IMR-90 (cell line): ENCODE data around the gene CDC42BPA.

Experiments used
- BHLHE40 ChIP-seq: fragments of 150-350 bp; IDR thresholded peaks from 2 replicates; pipeline ENCODE4 v1.6.1; 2016; ENCODE audit warnings: mild to moderate bottlenecking, low read depth, low read length
- CEBPB ChIP-seq: IDR thresholded peaks from 2 replicates; pipeline ENCODE4 v1.6.1; 2012; ENCODE audit warnings: low read depth, low read length, improper control_type of control experiment
- FOS ChIP-seq: fragments of 150-350 bp; IDR thresholded peaks from 2 replicates; pipeline ENCODE4 v1.6.1; 2016; ENCODE audit warnings: low read depth, low read length
- MAFK ChIP-seq: IDR thresholded peaks from 2 replicates; pipeline ENCODE4 v1.6.1; 2012; ENCODE audit warnings: low read depth, low read length, improper control_type of control experiment
- MXI1 ChIP-seq: IDR thresholded peaks from 2 replicates; pipeline ENCODE4 v1.6.1; 2012; ENCODE audit warnings: low read depth, mild to moderate bottlenecking, low read length, moderate library complexity, borderline replicate concordance
- POLR2A ChIP-seq: IDR thresholded peaks from 2 replicates; pipeline ENCODE4 v1.6.1; 2012; ENCODE audit warnings: mild to moderate bottlenecking, low read depth, low read length
- RFX5 ChIP-seq: IDR thresholded peaks from 2 replicates; pipeline ENCODE4 v1.8.0; 2012; ENCODE audit warnings: low read depth, mild to moderate bottlenecking, low read length, moderate library complexity
- TF ChIP-seq, protein P1 (sequence below): conservative IDR thresholded peaks from 2 replicates; pipeline ENCODE4 v1.5.1; 2012; ENCODE audit warnings: mild to moderate bottlenecking, low read depth, low read length, improper control_type of control experiment
- TF ChIP-seq, protein P2 (sequence below): fragments of 150-350 bp; IDR thresholded peaks from 2 replicates; pipeline ENCODE4 v1.6.1; 2016; ENCODE audit warnings: low read depth, mild to moderate bottlenecking, low read length, moderate library complexity, borderline replicate concordance
- TF ChIP-seq, protein P3 (sequence below): fragments of 150-350 bp; IDR thresholded peaks from 2 replicates; pipeline ENCODE4 v1.6.1; 2017; ENCODE audit warnings: mild to moderate bottlenecking, antibody characterized with exemption, low read length, low read depth

DNA sequence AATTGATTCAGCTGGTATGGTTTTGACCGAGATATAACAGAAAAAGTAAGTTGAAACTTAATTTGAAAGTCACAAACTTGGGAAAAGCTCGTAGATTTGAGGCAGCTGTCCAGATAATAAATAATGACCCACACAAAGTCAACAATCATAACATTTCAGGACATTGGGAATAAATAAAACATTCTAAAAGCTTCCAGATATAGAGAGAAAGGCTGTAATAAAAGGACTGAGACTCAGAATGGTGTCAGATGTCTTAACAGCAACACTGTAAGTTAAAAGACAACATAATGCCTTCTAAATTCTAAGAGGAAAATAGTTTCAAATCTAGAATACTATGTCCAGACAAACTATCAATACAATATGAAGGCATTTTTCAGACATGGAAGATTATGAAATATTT lies 163.3 kb downstream of the CDC42BPA start:
- TF ChIP-seq, protein P1, sequence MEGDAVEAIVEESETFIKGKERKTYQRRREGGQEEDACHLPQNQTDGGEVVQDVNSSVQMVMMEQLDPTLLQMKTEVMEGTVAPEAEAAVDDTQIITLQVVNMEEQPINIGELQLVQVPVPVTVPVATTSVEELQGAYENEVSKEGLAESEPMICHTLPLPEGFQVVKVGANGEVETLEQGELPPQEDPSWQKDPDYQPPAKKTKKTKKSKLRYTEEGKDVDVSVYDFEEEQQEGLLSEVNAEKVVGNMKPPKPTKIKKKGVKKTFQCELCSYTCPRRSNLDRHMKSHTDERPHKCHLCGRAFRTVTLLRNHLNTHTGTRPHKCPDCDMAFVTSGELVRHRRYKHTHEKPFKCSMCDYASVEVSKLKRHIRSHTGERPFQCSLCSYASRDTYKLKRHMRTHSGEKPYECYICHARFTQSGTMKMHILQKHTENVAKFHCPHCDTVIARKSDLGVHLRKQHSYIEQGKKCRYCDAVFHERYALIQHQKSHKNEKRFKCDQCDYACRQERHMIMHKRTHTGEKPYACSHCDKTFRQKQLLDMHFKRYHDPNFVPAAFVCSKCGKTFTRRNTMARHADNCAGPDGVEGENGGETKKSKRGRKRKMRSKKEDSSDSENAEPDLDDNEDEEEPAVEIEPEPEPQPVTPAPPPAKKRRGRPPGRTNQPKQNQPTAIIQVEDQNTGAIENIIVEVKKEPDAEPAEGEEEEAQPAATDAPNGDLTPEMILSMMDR, result no peak
- TF ChIP-seq POLR2A (no peak), MAFK (no peak), MXI1 (no peak), FOS (no peak), CEBPB (no peak), RFX5 (no peak), BHLHE40 (no peak)
- TF ChIP-seq, protein P2, sequence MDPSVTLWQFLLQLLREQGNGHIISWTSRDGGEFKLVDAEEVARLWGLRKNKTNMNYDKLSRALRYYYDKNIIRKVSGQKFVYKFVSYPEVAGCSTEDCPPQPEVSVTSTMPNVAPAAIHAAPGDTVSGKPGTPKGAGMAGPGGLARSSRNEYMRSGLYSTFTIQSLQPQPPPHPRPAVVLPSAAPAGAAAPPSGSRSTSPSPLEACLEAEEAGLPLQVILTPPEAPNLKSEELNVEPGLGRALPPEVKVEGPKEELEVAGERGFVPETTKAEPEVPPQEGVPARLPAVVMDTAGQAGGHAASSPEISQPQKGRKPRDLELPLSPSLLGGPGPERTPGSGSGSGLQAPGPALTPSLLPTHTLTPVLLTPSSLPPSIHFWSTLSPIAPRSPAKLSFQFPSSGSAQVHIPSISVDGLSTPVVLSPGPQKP, result no peak
- TF ChIP-seq, protein P3, sequence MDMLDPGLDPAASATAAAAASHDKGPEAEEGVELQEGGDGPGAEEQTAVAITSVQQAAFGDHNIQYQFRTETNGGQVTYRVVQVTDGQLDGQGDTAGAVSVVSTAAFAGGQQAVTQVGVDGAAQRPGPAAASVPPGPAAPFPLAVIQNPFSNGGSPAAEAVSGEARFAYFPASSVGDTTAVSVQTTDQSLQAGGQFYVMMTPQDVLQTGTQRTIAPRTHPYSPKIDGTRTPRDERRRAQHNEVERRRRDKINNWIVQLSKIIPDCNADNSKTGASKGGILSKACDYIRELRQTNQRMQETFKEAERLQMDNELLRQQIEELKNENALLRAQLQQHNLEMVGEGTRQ, result no peak
